SU-DHL-6 (cell line): ENCODE data around the gene PHF20.
"Not testable (repeated sequence)": the region's sequence is repeated elsewhere in the genome, so short reads cannot be mapped to it uniquely, and the experiment has no call there.

Source experiments
- H2AFZ ChIP-seq: fragments of 200-600 bp; sonication (generic); 2 replicates; pipeline ENCODE4 v1.6.1; 2014; ENCODE audit warnings: low read depth, mild to moderate bottlenecking, moderate library complexity, mixed read lengths, antibody characterized with exemption, low read length; ENCODE audit not compliant: severe bottlenecking
- H3F3A ChIP-seq: fragments of 200-600 bp; shearing (Covaris generic); 2 replicates; pipeline ENCODE4 v1.6.0; 2016; ENCODE audit warnings: antibody characterized with exemption, mild to moderate bottlenecking; ENCODE audit not compliant: insufficient read depth
- H3K27ac ChIP-seq: fragments of 200-600 bp; sonication (generic); 2 replicates; pipeline ENCODE4 v1.5.1; 2016; ENCODE audit warnings: low read depth, mild to moderate bottlenecking, low read length, moderate library complexity, mixed read lengths
- H3K27me3 ChIP-seq: fragments of 200-600 bp; sonication (generic), shearing (Covaris generic); 2 replicates; pipeline ENCODE4 v1.6.0; 2014; ENCODE audit warnings: mild to moderate bottlenecking, low read length
- H3K36me3 ChIP-seq: fragments of 200-600 bp; sonication (generic); 2 replicates; pipeline ENCODE4 v1.6.1; 2014; ENCODE audit warnings: mild to moderate bottlenecking, low read length, mixed read lengths
- H3K4me2 ChIP-seq: fragments of 300-600, 200-600 bp; shearing (Covaris generic), sonication (generic); 2 replicates; pipeline ENCODE4 v1.6.0; 2014; ENCODE audit warnings: low read length, low read depth, mild to moderate bottlenecking; ENCODE audit not compliant: poor library complexity, severe bottlenecking
- H3K4me3 ChIP-seq: fragments of 200-600 bp; sonication (generic); 2 replicates; pipeline ENCODE4 v1.5.1; 2014; ENCODE audit warnings: antibody characterized with exemption, low read length, mild to moderate bottlenecking, mixed read lengths; ENCODE audit not compliant: insufficient read depth, poor library complexity, severe bottlenecking
- H3K79me2 ChIP-seq: fragments of 200-600 bp; sonication (generic); 2 replicates; pipeline ENCODE4 v1.6.1; 2014; ENCODE audit warnings: mild to moderate bottlenecking, low read length, moderate library complexity; ENCODE audit not compliant: insufficient read depth
- H3K9ac ChIP-seq: fragments of 200-600 bp; sonication (generic); 2 replicates; pipeline ENCODE4 v1.7.0; 2014; ENCODE audit warnings: mild to moderate bottlenecking, low read length
- H3K9me2 ChIP-seq: fragments of 200-600 bp; sonication (generic); replicated peaks from 2 replicates; pipeline ENCODE4 v1.6.1; 2014; ENCODE audit warnings: low read length; ENCODE audit not compliant: insufficient read depth
- H3K9me3 ChIP-seq: fragments of 200-600 bp; sonication (generic); 2 replicates; pipeline ENCODE4 v1.6.1; 2014; ENCODE audit warnings: low read length, mixed read lengths; ENCODE audit not compliant: insufficient read depth
- H4K20me1 ChIP-seq: fragments of 200-600 bp; sonication (generic); 2 replicates; pipeline ENCODE4 v1.6.1; 2014; ENCODE audit warnings: low read depth, mild to moderate bottlenecking, antibody characterized with exemption, low read length, moderate library complexity, mixed read lengths
- EZH2phosphoT487 ChIP-seq: fragments of 200-600 bp; sonication (generic), shearing (Covaris generic); conservative IDR thresholded peaks from 2 replicates; pipeline ENCODE4 v1.6.1; 2018; ENCODE audit warnings: mild to moderate bottlenecking, antibody characterized with exemption, low read length, moderate library complexity, mixed read lengths
- TF ChIP-seq, protein P1 (sequence below): fragments of 200-600 bp; sonication (generic); IDR thresholded peaks from one replicate; pipeline ENCODE4 v1.5.1; 2017; ENCODE audit warnings: antibody characterized with exemption, mild to moderate bottlenecking, low read length, moderate library complexity; ENCODE audit not compliant: insufficient read depth, poor library complexity, severe bottlenecking

Gene PHF20

DNA sequence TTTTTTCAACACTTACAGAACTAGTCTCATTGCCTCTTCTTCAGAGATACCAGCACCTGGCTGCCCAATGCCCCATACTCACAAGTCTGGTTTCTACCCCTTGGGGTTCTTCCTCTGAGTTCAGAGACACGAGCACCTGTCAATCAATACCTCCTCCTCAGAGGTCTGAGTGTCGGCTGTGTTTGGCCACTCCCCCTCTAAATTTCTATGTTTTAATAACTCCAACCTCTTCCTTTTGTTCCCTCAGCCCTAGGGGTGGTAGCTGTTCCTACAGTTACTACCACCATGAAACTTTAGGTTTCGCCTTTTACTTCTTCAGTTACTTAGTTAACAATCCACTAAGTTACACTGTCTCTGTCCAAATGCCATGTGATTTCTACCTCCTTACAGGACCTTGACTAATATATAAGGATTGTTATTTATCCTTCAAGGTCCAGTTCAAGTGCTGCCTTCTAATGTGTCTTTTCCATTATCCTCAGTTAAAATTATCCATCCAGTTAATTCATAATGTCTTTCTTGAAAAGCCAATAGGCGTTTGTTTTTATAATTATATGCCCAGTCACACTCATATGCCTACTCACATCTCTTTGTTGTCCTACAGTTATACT, 14.6 kb upstream of the PHF20 start:
- Histone ChIP-seq H3K9me2 (no peaks in the 10 kb centered on the region), H3K9ac (no peak overlapping the region), H3K4me3 (no peak overlapping the region), H3K36me3 (no peaks in the 10 kb centered on the region), H3K27me3 (no peaks in the 10 kb centered on the region), H3K4me2 (no peak overlapping the region), H4K20me1 (no peaks in the 10 kb centered on the region), H3K27ac (no peak overlapping the region), H2AFZ (no peak overlapping the region), H3K9me3 (no peaks in the 10 kb centered on the region), H3K79me2 (no peaks in the 10 kb centered on the region), H3F3A (no peaks in the 10 kb centered on the region)
- TF ChIP-seq, protein P1, sequence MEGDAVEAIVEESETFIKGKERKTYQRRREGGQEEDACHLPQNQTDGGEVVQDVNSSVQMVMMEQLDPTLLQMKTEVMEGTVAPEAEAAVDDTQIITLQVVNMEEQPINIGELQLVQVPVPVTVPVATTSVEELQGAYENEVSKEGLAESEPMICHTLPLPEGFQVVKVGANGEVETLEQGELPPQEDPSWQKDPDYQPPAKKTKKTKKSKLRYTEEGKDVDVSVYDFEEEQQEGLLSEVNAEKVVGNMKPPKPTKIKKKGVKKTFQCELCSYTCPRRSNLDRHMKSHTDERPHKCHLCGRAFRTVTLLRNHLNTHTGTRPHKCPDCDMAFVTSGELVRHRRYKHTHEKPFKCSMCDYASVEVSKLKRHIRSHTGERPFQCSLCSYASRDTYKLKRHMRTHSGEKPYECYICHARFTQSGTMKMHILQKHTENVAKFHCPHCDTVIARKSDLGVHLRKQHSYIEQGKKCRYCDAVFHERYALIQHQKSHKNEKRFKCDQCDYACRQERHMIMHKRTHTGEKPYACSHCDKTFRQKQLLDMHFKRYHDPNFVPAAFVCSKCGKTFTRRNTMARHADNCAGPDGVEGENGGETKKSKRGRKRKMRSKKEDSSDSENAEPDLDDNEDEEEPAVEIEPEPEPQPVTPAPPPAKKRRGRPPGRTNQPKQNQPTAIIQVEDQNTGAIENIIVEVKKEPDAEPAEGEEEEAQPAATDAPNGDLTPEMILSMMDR, result no peak
- TF ChIP-seq EZH2phosphoT487, result no peak

GRCh38 chr20:35761548-35761947, 10.3 kb upstream of the PHF20 start:
- not testable (repeated sequence) for H3K79me2 ChIP-seq, H2AFZ ChIP-seq, H3K36me3 ChIP-seq, H3K4me3 ChIP-seq, H3K4me2 ChIP-seq, H3K27me3 ChIP-seq, H4K20me1 ChIP-seq, H3K9me2 ChIP-seq, H3K9ac ChIP-seq, H3K9me3 ChIP-seq, H3K27ac ChIP-seq, H3F3A ChIP-seq

DNA sequence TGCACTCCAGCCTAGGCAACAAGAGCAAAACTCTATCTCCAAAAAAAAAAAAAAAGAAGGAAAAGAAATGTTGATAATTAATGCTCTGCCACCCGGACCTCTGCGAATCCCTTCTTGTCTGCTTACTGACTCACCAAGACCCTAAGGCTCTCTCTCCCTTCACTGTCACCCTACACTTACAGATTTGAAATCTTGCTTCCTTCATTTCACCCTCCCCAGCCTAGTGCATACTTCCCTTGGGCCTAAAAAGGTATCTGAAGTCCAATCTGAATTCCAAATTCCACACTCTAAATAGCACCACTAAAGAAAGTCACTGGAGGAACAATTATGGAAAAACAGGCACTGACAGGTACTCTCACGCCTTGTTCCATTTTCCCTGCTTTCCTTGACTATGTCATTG, 9.4 kb upstream of the PHF20 start:
- Histone ChIP-seq H3K27ac (no peak overlapping the region), H3F3A (no peaks in the 10 kb centered on the region), H3K9me2 (no peaks in the 10 kb centered on the region), H3K9me3 (no peaks in the 10 kb centered on the region), H3K9ac (no peak overlapping the region), H3K27me3 (no peaks in the 10 kb centered on the region), H2AFZ (no peak overlapping the region), H3K4me3 (no peak overlapping the region), H4K20me1 (no peaks in the 10 kb centered on the region), H3K4me2 (no peak overlapping the region), H3K79me2 (no peaks in the 10 kb centered on the region), H3K36me3 (no peaks in the 10 kb centered on the region)
- TF ChIP-seq EZH2phosphoT487, result no peak
- TF ChIP-seq, protein P1, result no peak

DNA sequence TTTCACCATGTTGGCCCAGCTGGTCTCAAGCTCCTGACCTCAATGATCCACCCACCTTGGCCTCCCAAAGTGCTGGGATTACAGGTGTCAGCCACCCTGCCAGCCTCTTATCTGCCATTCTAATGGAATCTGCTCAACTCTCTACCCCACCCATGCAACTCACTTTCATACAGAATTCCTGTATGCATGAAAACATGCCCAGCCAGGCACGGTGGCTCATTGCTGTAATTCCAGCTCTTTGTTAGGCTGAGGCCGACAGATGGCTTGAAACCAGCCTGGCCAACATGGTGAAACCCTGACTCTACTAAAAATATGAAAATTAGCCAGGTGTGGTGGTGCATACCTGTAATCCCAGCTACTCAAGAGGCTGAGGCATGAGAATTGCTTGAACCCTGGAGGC, 6.9 kb upstream of the PHF20 start:
- H3F3A ChIP-seq, result peaks cover 11% of the 10 kb centered on the region; the same call in 1 of the 2 replicates
- H3K27ac ChIP-seq, H3K36me3 ChIP-seq, H4K20me1 ChIP-seq, H3K27me3 ChIP-seq, H3K9me2 ChIP-seq, H3K79me2 ChIP-seq, H3K9ac ChIP-seq, H3K4me3 ChIP-seq, H2AFZ ChIP-seq, H3K9me3 ChIP-seq, H3K4me2 ChIP-seq: not testable (repeated sequence)
